Lower leg skin (tissue), 3 donors: ENCODE results near the gene SLC5A11.

Experiments used
- CTCF ChIP-seq, 3 donors: fragments of 450-650 bp; IDR thresholded peaks; one replicate each; pipeline ENCODE4 v1.5.1; 2016; ENCODE audit warnings: antibody characterized with exemption in 3 of 3, mild to moderate bottlenecking in 3 of 3, moderate library complexity in 2 of 3
- POLR2A ChIP-seq, 2 donors: fragments of 450-650 bp; IDR thresholded peaks; one replicate each; pipeline ENCODE4 v1.6.1; 2016 to 2017; ENCODE audit warnings: antibody characterized with exemption in 2 of 2, mild to moderate bottlenecking in 1 of 2, moderate library complexity in 1 of 2

GRCh38 chr16:24954137-24954536 is 108.4 kb downstream of the SLC5A11 start:
- TF ChIP-seq CTCF (IDR thresholded peaks at IDR 0.05) (no peak), POLR2A (IDR thresholded peaks at IDR 0.05) (no peak)
